D721Med (cell line): Measurements from ENCODE around the gene KLC1.

Experiments used
- DNase-seq: peaks from one replicate; pipeline ENCODE4 v3.0.0; 2011; ENCODE audit warnings: low spot score; ENCODE audit not compliant: insufficient read length
- FAIRE-seq: peaks from 2 replicates; lab custom pipeline; 2011; peaks lifted over from hg19 to GRCh38; lab: Jason Lieb, UNC
- TF ChIP-seq, protein P1 (sequence below): IDR thresholded peaks from 2 replicates; pipeline ENCODE4 v1.5.1; 2012; ENCODE audit warnings: mild to moderate bottlenecking, control low read depth; ENCODE audit not compliant: insufficient read depth; ENCODE audit errors: missing control alignments

The KLC1 gene

DNA sequence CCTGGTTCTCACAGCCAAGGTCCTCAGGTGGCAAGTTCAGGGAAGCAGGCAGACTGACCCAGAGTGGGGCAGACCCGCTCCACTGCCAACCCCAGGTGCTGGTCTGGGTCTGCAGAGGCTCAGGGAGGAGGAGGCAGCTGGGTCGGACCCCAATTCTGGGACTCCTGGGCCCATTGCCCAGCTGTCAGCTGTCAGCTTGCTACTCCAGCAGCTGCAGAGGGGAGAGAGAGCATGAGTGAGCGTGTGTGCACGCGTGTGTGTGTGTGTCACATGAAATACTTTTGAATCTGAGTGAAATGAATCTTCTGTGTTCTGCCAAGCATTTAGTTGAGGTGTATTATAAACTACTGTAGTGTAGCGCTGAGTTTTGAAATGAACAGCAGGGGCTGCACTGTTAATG lies 55.5 kb downstream of the KLC1 start:
- no peak for DNase-seq
- FAIRE-seq: no peak

DNA sequence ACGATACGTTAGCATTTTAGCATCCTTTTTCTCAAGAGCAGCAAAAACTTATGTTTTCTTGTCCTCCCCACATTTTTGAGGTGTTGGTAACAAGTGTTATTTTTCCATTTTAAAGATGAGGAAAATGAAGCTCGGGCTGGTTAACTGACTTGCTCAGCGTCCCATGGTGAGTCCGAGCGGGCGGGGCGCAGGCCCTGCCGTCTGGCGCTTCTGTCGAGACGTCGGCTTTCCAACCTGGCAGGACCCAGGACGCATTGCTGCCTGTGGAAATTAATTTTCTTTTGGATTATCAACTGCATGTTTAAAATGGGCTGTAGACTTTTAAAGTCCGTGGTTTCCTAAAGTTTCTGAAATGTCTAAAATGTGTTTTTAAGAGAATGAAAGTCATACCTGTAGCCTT lies 55.9 kb downstream of the KLC1 start:
- DNase-seq: no peak
- FAIRE-seq: no peak
- TF ChIP-seq, protein P1, sequence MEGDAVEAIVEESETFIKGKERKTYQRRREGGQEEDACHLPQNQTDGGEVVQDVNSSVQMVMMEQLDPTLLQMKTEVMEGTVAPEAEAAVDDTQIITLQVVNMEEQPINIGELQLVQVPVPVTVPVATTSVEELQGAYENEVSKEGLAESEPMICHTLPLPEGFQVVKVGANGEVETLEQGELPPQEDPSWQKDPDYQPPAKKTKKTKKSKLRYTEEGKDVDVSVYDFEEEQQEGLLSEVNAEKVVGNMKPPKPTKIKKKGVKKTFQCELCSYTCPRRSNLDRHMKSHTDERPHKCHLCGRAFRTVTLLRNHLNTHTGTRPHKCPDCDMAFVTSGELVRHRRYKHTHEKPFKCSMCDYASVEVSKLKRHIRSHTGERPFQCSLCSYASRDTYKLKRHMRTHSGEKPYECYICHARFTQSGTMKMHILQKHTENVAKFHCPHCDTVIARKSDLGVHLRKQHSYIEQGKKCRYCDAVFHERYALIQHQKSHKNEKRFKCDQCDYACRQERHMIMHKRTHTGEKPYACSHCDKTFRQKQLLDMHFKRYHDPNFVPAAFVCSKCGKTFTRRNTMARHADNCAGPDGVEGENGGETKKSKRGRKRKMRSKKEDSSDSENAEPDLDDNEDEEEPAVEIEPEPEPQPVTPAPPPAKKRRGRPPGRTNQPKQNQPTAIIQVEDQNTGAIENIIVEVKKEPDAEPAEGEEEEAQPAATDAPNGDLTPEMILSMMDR: no peak

More for the DNA sequence above, 55.5 kb downstream of the KLC1 start:
- TF ChIP-seq, protein P1: no peak

DNA sequence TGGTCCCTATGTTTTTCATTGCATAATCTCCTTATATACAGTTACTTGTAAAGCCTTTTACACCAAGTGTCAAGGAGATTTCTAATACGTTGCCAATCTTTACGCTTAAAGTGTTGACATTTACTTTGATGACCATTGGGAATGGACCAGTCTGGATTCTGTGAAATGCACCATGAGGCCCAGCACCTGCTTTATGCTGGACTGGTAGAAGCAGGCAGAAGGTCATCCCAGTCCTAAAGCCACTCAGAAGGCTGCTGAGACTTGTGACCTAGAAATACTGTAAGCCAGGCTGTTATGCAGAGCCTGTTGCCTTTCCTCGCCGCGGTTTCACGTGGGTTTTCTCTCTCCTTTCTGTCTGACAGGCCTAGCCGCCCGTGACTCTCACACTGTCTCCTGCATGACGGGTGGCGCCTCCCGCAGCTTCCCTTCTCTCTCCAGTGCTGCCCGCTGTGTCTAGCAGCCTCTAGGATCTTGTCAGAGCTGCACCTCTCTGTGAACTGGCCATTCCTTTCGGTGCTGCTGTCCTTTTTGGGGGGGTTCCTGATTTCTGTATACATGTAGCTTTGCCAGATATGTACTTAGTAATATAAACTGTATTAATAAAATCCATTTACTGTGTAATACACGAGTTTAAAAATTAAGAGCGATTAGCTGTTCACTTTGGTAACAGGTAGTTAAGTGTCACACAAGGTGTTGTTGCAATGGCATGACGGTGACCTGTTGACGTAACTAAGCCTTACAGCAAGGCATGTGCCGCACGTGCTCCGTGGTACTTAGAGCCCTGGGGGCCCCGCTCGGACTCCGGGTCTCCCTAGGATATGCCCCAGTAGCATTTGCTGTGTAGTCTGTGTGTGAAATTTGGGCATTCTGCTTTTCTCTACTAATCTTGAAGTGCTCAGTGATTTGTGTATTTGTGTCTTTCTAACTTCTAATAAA lies 56.5 kb downstream of the KLC1 start:
- DNase-seq (no peak), FAIRE-seq (no peak)
- TF ChIP-seq, protein P1: no peak

DNA sequence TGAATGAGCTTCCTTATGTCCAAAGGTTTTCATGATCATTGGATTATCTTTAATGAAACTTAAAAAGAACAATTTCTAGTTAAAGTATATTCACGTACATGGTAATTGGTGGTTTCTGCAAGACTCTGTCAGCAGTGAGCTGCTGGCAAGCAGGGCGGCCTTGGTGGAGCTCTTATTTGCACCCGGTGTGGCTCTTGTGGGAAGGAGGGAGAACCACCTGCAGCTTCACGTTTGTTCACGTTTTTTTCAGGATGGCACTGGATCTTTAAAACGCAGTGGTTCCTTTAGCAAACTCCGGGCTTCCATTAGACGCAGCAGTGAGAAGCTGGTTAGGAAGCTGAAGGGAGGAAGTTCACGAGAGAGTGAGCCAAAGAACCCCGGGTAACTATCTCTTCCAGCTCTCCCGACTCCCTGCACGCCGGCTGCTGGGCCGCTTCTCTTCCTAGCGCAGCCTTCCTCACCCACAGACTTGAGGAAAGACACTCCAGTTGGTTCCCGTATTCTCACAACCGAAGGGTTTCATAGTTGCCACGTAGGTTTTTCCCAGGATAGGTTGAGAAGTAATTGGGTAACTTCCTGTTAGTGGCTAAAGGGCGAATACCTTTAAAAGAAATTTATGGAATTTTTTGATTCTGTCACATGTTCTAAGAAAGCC lies 57.9 kb downstream of the KLC1 start:
- no peak for DNase-seq
- FAIRE-seq: no peak
- TF ChIP-seq, protein P1: no peak

DNA sequence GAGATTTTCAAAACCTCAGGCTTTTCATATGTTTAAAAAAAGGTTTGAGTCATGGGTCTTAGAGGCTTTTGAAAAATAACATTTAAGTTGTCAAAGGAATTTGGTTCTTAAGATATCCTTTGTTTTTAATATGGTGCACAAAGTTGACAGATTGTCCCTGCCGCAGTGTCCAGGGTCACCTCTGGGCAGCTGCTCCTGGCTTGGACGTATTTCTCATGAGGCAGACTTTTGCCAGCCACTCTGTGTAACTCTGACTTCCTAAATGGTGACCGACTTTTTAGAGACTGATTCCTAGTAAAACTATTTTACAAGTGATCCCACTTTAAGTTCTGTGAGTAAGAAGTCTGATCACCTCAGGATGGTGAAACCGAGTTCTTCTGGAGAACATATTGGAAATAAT lies 58.7 kb downstream of the KLC1 start:
- TF ChIP-seq, protein P1: no peak
- no peak for FAIRE-seq
- no peak for DNase-seq

DNA sequence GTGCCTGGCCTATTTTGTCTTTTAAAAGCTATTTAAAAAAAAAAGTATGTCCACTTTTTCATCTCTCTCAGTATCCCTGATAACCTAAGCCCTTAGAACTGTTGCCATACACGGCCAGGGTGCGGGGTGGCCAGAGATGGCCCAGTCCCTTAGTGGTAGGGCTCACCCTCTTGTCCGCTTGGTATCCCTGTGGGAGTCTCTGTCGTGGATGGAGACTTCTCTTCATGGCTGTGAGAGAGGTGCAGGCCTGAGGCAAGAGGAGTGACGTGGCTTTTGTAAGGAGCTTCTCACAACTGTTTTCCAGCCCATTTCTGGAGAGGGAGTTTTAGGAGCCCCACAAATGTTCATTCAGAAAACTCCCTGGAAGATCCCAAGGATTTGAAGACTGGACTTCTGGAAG lies 59.4 kb downstream of the KLC1 start:
- TF ChIP-seq, protein P1: no peak
- DNase-seq: no peak
- FAIRE-seq: no peak
